SK-N-SH (cell line): Measurements from ENCODE around the gene DLG2. TPM values are rescaled to one million over a fixed set of nuclear protein-coding genes. Genes with fewer than 3 reads are reported as not detected.

Experiments
- CTCF ChIA-PET: fragments of 300-600, 350-600 bp; formaldehyde crosslinking; extraction: SDS; loops from one replicate; lab custom pipeline; 2021; lab: Yijun Ruan, JAX
- POLR2A ChIA-PET: fragments of 350-600 bp; sonication (Branson Sonifier 250); formaldehyde crosslinking; extraction: SDS; loops from one replicate; lab custom pipeline; 2020; ENCODE audit warnings: antibody characterized with exemption, inconsistent platforms; lab: Yijun Ruan, JAX
- DNase-seq: peaks from one replicate; pipeline ENCODE4 v3.0.0; 2012
- H2AFZ ChIP-seq: fragments of 200-600 bp; sonication (generic); 2 replicates; pipeline ENCODE4 v1.8.1; 2016; ENCODE audit warnings: antibody characterized with exemption, mild to moderate bottlenecking, low read depth
- H3F3A ChIP-seq: fragments of 200-600 bp; sonication (generic); replicated peaks from 2 replicates; pipeline ENCODE3; 2016; ENCODE audit warnings: antibody characterized with exemption, mild to moderate bottlenecking; ENCODE audit not compliant: insufficient read depth
- H3K27ac ChIP-seq, 2 experiments: fragments of 200-500 bp in 1 of 2; fragments of 200-600 bp in 1 of 2; sonication (Bioruptor generic) in 1 of 2; sonication (generic), shearing (Covaris generic) in 1 of 2; 2 replicates each; pipeline versions ENCODE4 v1.5.1 to v1.6.1; 2014 to 2016; ENCODE audit warnings: low read depth in 2 of 2, inconsistent platforms in 1 of 2, low read length in 1 of 2, mild to moderate bottlenecking in 1 of 2, mixed read lengths in 1 of 2
- H3K27me3 ChIP-seq: fragments of 200-600 bp; sonication (generic), shearing (Covaris generic); 2 replicates; pipeline ENCODE4 v1.6.1; 2016; ENCODE audit warnings: mixed run types; ENCODE audit not compliant: insufficient read depth
- H3K36me3 ChIP-seq, 2 experiments: fragments of 200-500 bp in 1 of 2; fragments of 200-600 bp in 1 of 2; sonication (Bioruptor generic) in 1 of 2; sonication (generic) in 1 of 2; replicated peaks in 1 of 2; 2 replicates each; pipeline versions ENCODE3 to v1.5.1; 2014 to 2016; ENCODE audit warnings: low read length in 1 of 2, mild to moderate bottlenecking in 1 of 2; ENCODE audit not compliant: insufficient read depth in 2 of 2, control insufficient read depth in 1 of 2
- H3K4me1 ChIP-seq, 2 experiments: fragments of 200-500 bp in 1 of 2; fragments of 200-600 bp in 1 of 2; sonication (Bioruptor generic) in 1 of 2; sonication (generic), shearing (Covaris generic) in 1 of 2; 2 replicates each; pipeline versions ENCODE4 v1.5.1 to v1.6.1; 2014 to 2016; ENCODE audit warnings: low read depth in 1 of 2, low read length in 1 of 2, mixed run types in 1 of 2; ENCODE audit not compliant: insufficient read depth in 2 of 2, control insufficient read depth in 1 of 2
- H3K4me2 ChIP-seq: fragments of 200-600 bp; sonication (generic), shearing (Covaris generic); 2 replicates; pipeline ENCODE4 v1.6.1; 2017; ENCODE audit warnings: mixed run types
- H3K4me3 ChIP-seq, 2 experiments: fragments of 200-500 bp in 1 of 2; fragments of 200-600 bp in 1 of 2; sonication (Bioruptor generic) in 1 of 2; sonication (generic), shearing (Covaris generic) in 1 of 2; 2 replicates each; pipeline versions ENCODE4 v1.5.1 to v1.8.1; 2014 to 2016; ENCODE audit warnings: low read depth in 2 of 2, inconsistent platforms in 1 of 2, low read length in 1 of 2, mild to moderate bottlenecking in 1 of 2, mixed read lengths in 1 of 2, moderate library complexity in 1 of 2
- H3K79me2 ChIP-seq: fragments of 200-600 bp; sonication (generic); 2 replicates; pipeline ENCODE4 v1.8.1; 2017; ENCODE audit warnings: mild to moderate bottlenecking; ENCODE audit not compliant: insufficient read depth
- H3K9ac ChIP-seq: fragments of 200-600 bp; sonication (generic); 2 replicates; pipeline ENCODE4 v1.6.1; 2017; ENCODE audit warnings: mixed run types
- H3K9me2 ChIP-seq: fragments of 200-600 bp; sonication (generic); 2 replicates; pipeline ENCODE4 v1.6.1; 2017; ENCODE audit warnings: mixed run types
- H3K9me3 ChIP-seq: fragments of 200-600 bp; sonication (generic); 2 replicates; pipeline ENCODE4 v1.6.1; 2017; ENCODE audit warnings: mixed run types, mild to moderate bottlenecking, moderate library complexity
- H4K20me1 ChIP-seq: fragments of 200-600 bp; sonication (generic); 2 replicates; pipeline ENCODE4 v1.6.1; 2017; ENCODE audit warnings: mild to moderate bottlenecking, mixed run types; ENCODE audit not compliant: insufficient read depth
- EP300 ChIP-seq, 2 experiments: IDR thresholded peaks; 2 replicates each; pipeline versions ENCODE4 v1.4.0 to v1.6.1; 2012; ENCODE audit warnings: borderline replicate concordance in 1 of 2, low read depth in 1 of 2, low read length in 1 of 2
- FOSL2 ChIP-seq: IDR thresholded peaks from 2 replicates; pipeline ENCODE4 v1.4.0; 2012; ENCODE audit warnings: low read depth, mild to moderate bottlenecking, moderate library complexity, borderline replicate concordance
- FOXM1 ChIP-seq: IDR thresholded peaks from 2 replicates; pipeline ENCODE4 v1.4.0; 2012; ENCODE audit warnings: low read depth, mild to moderate bottlenecking
- MXI1 ChIP-seq: IDR thresholded peaks from 2 replicates; pipeline ENCODE4 v1.6.1; 2012; ENCODE audit warnings: mild to moderate bottlenecking, low read depth, low read length, improper control_type of control experiment
- POLR2AphosphoS5 ChIP-seq: IDR thresholded peaks from 2 replicates; pipeline ENCODE4 v1.6.1; 2012; ENCODE audit warnings: low read depth, low read length
- RAD21 ChIP-seq: IDR thresholded peaks from 2 replicates; pipeline ENCODE4 v1.6.1; 2012; ENCODE audit warnings: mild to moderate bottlenecking, low read length
- RCOR1 ChIP-seq: fragments of 150-350 bp; IDR thresholded peaks from 2 replicates; pipeline ENCODE4 v1.6.1; 2017; ENCODE audit warnings: antibody characterized with exemption, low read length
- RXRA ChIP-seq: IDR thresholded peaks from 2 replicates; pipeline ENCODE4 v1.4.0; 2012; ENCODE audit warnings: low read depth, mild to moderate bottlenecking, borderline replicate concordance
- SIN3A ChIP-seq: IDR thresholded peaks from 2 replicates; pipeline ENCODE4 v1.6.1; 2012; ENCODE audit warnings: low read depth, mild to moderate bottlenecking, low read length, moderate library complexity, borderline replicate concordance
- SMC3 ChIP-seq: IDR thresholded peaks from 2 replicates; pipeline ENCODE4 v1.6.1; 2012; ENCODE audit warnings: low read depth, low read length, improper control_type of control experiment
- TCF12 ChIP-seq: IDR thresholded peaks from 2 replicates; pipeline ENCODE4 v1.4.0; 2012
- USF2 ChIP-seq: fragments of 150-350 bp; IDR thresholded peaks from 2 replicates; pipeline ENCODE4 v1.6.1; 2017; ENCODE audit warnings: antibody characterized with exemption, low read length, low read depth, borderline replicate concordance
- WGBS: methylation state at CpG from one replicate; pipeline ENCODE4 v1.1.6; 2017; ENCODE audit warnings: low lambda C conversion rate; 5-methylcytosine and 5-hydroxymethylcytosine counted together
- polyA plus RNA-seq, 3 experiments: library from polyadenylated mRNA; depleted of rRNA; stranded (reverse); fragments of >200 nt; gene quantifications; 2 replicates each; pipeline ENCODE4 v1.2.3, GENCODE V29; 2012
- TF ChIP-seq, protein P1 (sequence below): IDR thresholded peaks from 2 replicates; pipeline ENCODE4 v1.4.0; 2012; ENCODE audit warnings: low read depth, borderline replicate concordance

Gene DLG2
- polyA plus RNA-seq, 1 of the 3 experiments (the other 2 are of a cell fraction), result 0.21 TPM

GRCh38 chr11:83954780-83955179 lies 1672.4 kb downstream of the DLG2 start:
- POLR2A ChIA-PET, result no interaction called here
- H3K4me3 ChIP-seq, result no peak overlapping the region
- CTCF ChIA-PET, result interaction anchor here (0.6 to 1.7 kb wide), 4 partner anchors 10 to 517 kb away, joined by 3 to 4 read pairs (median 3); no protein-coding TSS in a partner anchor
- no peak overlapping the region for H2AFZ ChIP-seq
- WGBS, result 67% methylated on average over 4 of the region's 4 CpGs
- no peaks in the 10 kb centered on the region for H3K27me3 ChIP-seq
- H3F3A ChIP-seq, result no peaks in the 10 kb centered on the region
- no peak overlapping the region for H3K4me2 ChIP-seq
- H3K27ac ChIP-seq, result no peak overlapping the region
- no peaks in the 10 kb centered on the region for H3K9me3 ChIP-seq
- no peaks in the 10 kb centered on the region for H3K79me2 ChIP-seq
- H3K36me3 ChIP-seq, result no peaks in the 10 kb centered on the region
- H3K9ac ChIP-seq, result no peak overlapping the region
- TF ChIP-seq, protein P1, sequence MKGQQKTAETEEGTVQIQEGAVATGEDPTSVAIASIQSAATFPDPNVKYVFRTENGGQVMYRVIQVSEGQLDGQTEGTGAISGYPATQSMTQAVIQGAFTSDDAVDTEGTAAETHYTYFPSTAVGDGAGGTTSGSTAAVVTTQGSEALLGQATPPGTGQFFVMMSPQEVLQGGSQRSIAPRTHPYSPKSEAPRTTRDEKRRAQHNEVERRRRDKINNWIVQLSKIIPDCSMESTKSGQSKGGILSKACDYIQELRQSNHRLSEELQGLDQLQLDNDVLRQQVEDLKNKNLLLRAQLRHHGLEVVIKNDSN, result no peak
- no peak for TF ChIP-seq POLR2AphosphoS5
- TF ChIP-seq EP300 (IDR thresholded peaks at IDR 0.05; ENCODE audit: borderline replicate concordance in 1 of 2, low read depth in 1 of 2, low read length in 1 of 2), result no peak
- TF ChIP-seq SIN3A, result no peak
- TF ChIP-seq MXI1, result no peak
- no peak for TF ChIP-seq RXRA
- no peak for TF ChIP-seq USF2
- TF ChIP-seq TCF12, result no peak
- TF ChIP-seq SMC3, result no peak
- no peak for TF ChIP-seq FOXM1
- TF ChIP-seq FOSL2, result no peak
- no peak for TF ChIP-seq RCOR1
- no peaks in the 10 kb centered on the region; a peak in 1 of 4 replicates for H3K4me1 ChIP-seq
- H3K9me2 ChIP-seq, result no peaks in the 10 kb centered on the region
- H4K20me1 ChIP-seq, result no peaks in the 10 kb centered on the region
- no peak for DNase-seq

DNA sequence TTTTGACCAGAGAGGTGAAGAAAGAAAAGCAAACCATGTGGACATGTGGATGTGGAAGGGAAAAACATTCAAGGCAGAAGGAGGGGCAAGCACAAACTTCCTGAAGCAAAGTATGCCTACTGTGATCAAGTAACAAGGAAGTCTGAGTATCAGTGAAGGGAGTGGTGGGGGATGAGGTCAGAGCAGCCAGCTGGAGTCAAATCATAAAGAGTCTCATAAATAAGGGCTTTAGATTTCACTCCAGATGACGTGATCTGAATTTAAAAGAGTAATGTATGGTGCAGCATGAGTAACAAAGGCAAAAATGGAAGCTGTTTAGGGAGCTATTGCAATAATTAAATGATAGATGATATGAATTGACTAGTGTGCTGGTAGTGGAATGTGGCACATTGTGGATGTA lies 1675.6 kb downstream of the DLG2 start:
- Histone ChIP-seq H2AFZ (no peak overlapping the region), H3K9me3 (no peaks in the 10 kb centered on the region), H3K4me3 (no peak overlapping the region), H4K20me1 (no peaks in the 10 kb centered on the region), H3K27me3 (no peaks in the 10 kb centered on the region), H3F3A (no peaks in the 10 kb centered on the region), H3K27ac (no peak overlapping the region), H3K9me2 (no peaks in the 10 kb centered on the region), H3K79me2 (no peaks in the 10 kb centered on the region), H3K4me1 (no peaks in the 10 kb centered on the region), H3K4me2 (no peak overlapping the region), H3K9ac (no peak overlapping the region), H3K36me3 (no peaks in the 10 kb centered on the region)
- no peak for DNase-seq
- POLR2A ChIA-PET, result no interaction called here
- 34% methylated on average over 1 of the region's 1 CpG for WGBS
- no peak for TF ChIP-seq RAD21
- CTCF ChIA-PET, result interaction anchor here (1.0 kb wide), 1 partner anchor 10 kb away, joined by 7 read pairs; no protein-coding TSS in a partner anchor
